ENCODE results near the gene ACACA. TPM values are rescaled to one million over a fixed set of nuclear protein-coding genes. Genes with fewer than 3 reads are reported as not detected.

The ACACA gene
- total RNA-seq, 6 experiments from 2014 or later, result 37.7 to 43.0 (median 40.7) TPM

GRCh38 chr17:37312137-37312923 lies 94.3 kb downstream of the ACACA start:
- peak overlapping the region; percentile 6; the same call in 1 of the 2 replicates for H3K27ac Mint-ChIP-seq
- 0 out of 2 replicates have a peak, but pooled peaks cover 6% of the 10 kb centered on the region for H3K36me3 Mint-ChIP-seq (ENCODE audit: low read depth)
- H3K4me3 Mint-ChIP-seq, result no peak overlapping the region
- H3K4me1 Mint-ChIP-seq (ENCODE audit: low read depth), result peaks cover 21% of the 10 kb centered on the region
- no peaks in the 10 kb centered on the region for H3K9me3 Mint-ChIP-seq
- no peak for DNase-seq
- no peak for TF ChIP-seq CTCF (IDR thresholded peaks at IDR 0.05)
- H3K27me3 Mint-ChIP-seq (ENCODE audit: insufficient read depth), result no peaks in the 10 kb centered on the region

- Mint-ChIP-seq H3K4me3 (no peak overlapping the region), H3K4me1 (ENCODE audit: low read depth) (peaks cover 21% of the 10 kb centered on the region), H3K27me3 (ENCODE audit: insufficient read depth) (no peaks in the 10 kb centered on the region), H3K9me3 (no peaks in the 10 kb centered on the region), H3K27ac (peak overlapping the region; percentile 5; the same call in 1 of the 2 replicates), H3K36me3 (ENCODE audit: low read depth) (no peaks in the 10 kb centered on the region)
- peak; percentile 30 for DNase-seq
- TF ChIP-seq CTCF (IDR thresholded peaks at IDR 0.05), result no peak
Observed at GRCh38 chr17:37310940-37311339, 95.7 kb downstream of the ACACA start.

- TF ChIP-seq CTCF (IDR thresholded peaks at IDR 0.05), result no peak
- H3K4me3 Mint-ChIP-seq, result no peak overlapping the region
- no peak overlapping the region for H3K27ac Mint-ChIP-seq
- H3K36me3 Mint-ChIP-seq (ENCODE audit: low read depth), result no peaks in the 10 kb centered on the region
- H3K4me1 Mint-ChIP-seq (ENCODE audit: low read depth), result peaks cover 21% of the 10 kb centered on the region
- H3K9me3 Mint-ChIP-seq, result no peaks in the 10 kb centered on the region
- no peak for DNase-seq
- H3K27me3 Mint-ChIP-seq (ENCODE audit: insufficient read depth), result no peaks in the 10 kb centered on the region
Observed at GRCh38 chr17:37309051-37309450, 97.6 kb downstream of the ACACA start.

GRCh38 chr17:37305406-37305905 lies 101.2 kb downstream of the ACACA start:
- DNase-seq, result no peak
- H3K9me3 Mint-ChIP-seq, result no peaks in the 10 kb centered on the region
- TF ChIP-seq CTCF (IDR thresholded peaks at IDR 0.05), result no peak
- H3K27me3 Mint-ChIP-seq (ENCODE audit: insufficient read depth), result no peaks in the 10 kb centered on the region
- H3K4me3 Mint-ChIP-seq, result no peak overlapping the region
- H3K27ac Mint-ChIP-seq, result peak overlapping the region; percentile 31; the same call in 1 of the 2 replicates
- H3K36me3 Mint-ChIP-seq (ENCODE audit: low read depth), result no peaks in the 10 kb centered on the region
- H3K4me1 Mint-ChIP-seq (ENCODE audit: low read depth), result no peaks in the 10 kb centered on the region

GRCh38 chr17:37301288-37301687 lies 105.3 kb downstream of the ACACA start:
- H3K27ac Mint-ChIP-seq, result peak overlapping the region; percentile 2; the same call in 1 of the 2 replicates
- no peak for TF ChIP-seq CTCF (IDR thresholded peaks at IDR 0.05)
- no peaks in the 10 kb centered on the region for H3K27me3 Mint-ChIP-seq (ENCODE audit: insufficient read depth)
- no peaks in the 10 kb centered on the region for H3K36me3 Mint-ChIP-seq (ENCODE audit: low read depth)
- DNase-seq, result no peak
- no peaks in the 10 kb centered on the region for H3K9me3 Mint-ChIP-seq
- peaks cover 20% of the 10 kb centered on the region for H3K4me1 Mint-ChIP-seq (ENCODE audit: low read depth)
- no peak overlapping the region for H3K4me3 Mint-ChIP-seq

Data from HFFc6 (cell line).